ENCODE measurements around the gene RNU1-3. TPM values are rescaled to one million over a fixed set of nuclear protein-coding genes. Genes with fewer than 3 reads are reported as not detected.

The RNU1-3 gene
- total and polyA plus RNA-seq, 2 of the 8 experiments (the other 6 are each of a cell fraction or from before 2014, with no cell fraction given) = 145 to 1,303 TPM

DNA sequence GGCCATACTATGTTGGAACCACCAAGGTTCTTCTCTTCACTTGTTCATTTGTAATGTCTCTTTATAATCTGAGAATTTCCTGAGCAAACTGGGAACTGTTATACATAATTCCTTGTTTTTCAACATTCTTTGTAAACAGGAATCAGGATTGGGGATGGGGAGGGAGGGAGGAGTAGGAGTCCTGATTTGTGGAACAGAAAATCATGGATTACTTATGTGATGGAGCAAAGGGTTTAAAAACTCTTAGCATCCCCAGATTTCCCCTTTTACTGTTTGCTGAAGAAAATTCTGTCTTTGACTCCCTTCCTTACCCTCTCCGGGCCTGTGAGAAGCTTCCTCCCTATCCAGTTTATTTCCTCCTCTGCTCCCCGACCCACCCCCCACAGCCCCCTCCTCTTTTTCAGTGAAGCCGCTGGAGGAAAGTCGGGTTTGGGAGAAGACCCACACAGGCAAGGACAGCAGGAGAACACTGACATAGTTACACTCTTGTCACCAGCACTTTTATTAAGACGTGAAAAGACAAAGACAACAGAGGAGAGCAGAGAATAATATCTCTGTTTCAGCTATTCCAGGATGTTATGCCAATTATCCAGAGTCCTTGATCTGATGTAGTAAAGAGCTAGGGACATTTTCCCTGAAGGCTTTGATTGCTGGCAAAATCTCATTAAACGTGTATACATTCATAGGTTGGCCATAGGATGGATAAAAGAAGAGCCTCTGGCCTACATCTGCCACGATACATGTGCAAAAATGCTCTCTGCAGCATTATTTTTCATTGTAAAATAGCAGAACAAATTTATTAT, 48.8 kb downstream of the RNU1-3 start:
- CTCF ChIA-PET (ENCODE audit: partially characterized antibody) = interaction anchor here (0.8 to 20.3 kb wide), 8 partner anchors 9 to 349 kb away, joined by 3 to 611 read pairs (median 12); no protein-coding TSS in a partner anchor
- H3K4ac ChIP-seq (replicated peaks; ENCODE audit: insufficient read length, low read depth, low read length) = no peak overlapping the region
- DNase-seq (ENCODE audit: low read depth in 1 of 2, low spot score in 2 of 2) = peak in 1 of 2 experiments; percentile 35

More for the DNA sequence above, 48.8 kb downstream of the RNU1-3 start:
- H3K4me2 ChIP-seq (ENCODE audit: insufficient read depth in 1 of 2, low read depth in 2 of 2, low read length in 2 of 2) = no peak overlapping the region
- H3K36me3 ChIP-seq (ENCODE audit: control insufficient read depth in 2 of 4, insufficient read depth in 4 of 4, low read length in 3 of 4) = 0 out of 8 replicates have a peak, but pooled peaks cover 0 to under 1% (median 0%) of the 10 kb centered on the region in 4 experiments
- no peak overlapping the region for H3K27ac ChIP-seq (ENCODE audit: low read depth, low read length)
- H2BK5ac ChIP-seq (ENCODE audit: low read depth, low read length) = no peak overlapping the region
- H3K23me2 ChIP-seq (ENCODE audit: low read depth, low read length) = peaks cover 6% of the 10 kb centered on the region; the same call in 1 of the 2 replicates
- no peak for TF ChIP-seq GTF2F1 (IDR thresholded peaks at IDR 0.05; ENCODE audit: borderline replicate concordance, low read depth, low read length)
- TF ChIP-seq CEBPB (IDR thresholded peaks at IDR 0.05; ENCODE audit: low read depth, low read length) = no peak
- TF ChIP-seq ASH2L (IDR thresholded peaks at IDR 0.05; ENCODE audit: low read length) = no peak
- no peak for TF ChIP-seq POU5F1 (IDR thresholded peaks at IDR 0.05; ENCODE audit: low read depth, low read length)
- no peak for TF ChIP-seq CBX8 (IDR thresholded peaks at IDR 0.05; ENCODE audit: borderline replicate concordance, low read depth, low read length)
- no peak for TF ChIP-seq BRCA1 (IDR thresholded peaks at IDR 0.05; ENCODE audit: low read depth, low read length)
- TF ChIP-seq, protein P1, sequence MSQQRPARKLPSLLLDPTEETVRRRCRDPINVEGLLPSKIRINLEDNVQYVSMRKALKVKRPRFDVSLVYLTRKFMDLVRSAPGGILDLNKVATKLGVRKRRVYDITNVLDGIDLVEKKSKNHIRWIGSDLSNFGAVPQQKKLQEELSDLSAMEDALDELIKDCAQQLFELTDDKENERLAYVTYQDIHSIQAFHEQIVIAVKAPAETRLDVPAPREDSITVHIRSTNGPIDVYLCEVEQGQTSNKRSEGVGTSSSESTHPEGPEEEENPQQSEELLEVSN (IDR thresholded peaks at IDR 0.05) = no peak
- TF ChIP-seq, protein P2, sequence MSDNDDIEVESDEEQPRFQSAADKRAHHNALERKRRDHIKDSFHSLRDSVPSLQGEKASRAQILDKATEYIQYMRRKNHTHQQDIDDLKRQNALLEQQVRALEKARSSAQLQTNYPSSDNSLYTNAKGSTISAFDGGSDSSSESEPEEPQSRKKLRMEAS (IDR thresholded peaks at IDR 0.05) = no peak
- peaks cover 6 to 17% (median 14%) of the 10 kb centered on the region in 4 experiments for H3K27me3 ChIP-seq (replicated peaks in 1 of 4; ENCODE audit: control insufficient read depth in 3 of 4, extremely low read depth in 1 of 4, insufficient read depth in 3 of 4, low read length in 3 of 4)
- no peak overlapping the region for H3K23ac ChIP-seq (ENCODE audit: insufficient read length)
- WGBS, 2 experiments (ENCODE audit: extremely low coverage in 1 of 2, insufficient coverage in 1 of 2, insufficient read length in 1 of 2, insufficient replicate concordance in 2 of 2, low coverage in 1 of 2, low lambda C conversion rate in 2 of 2, missing lambda C conversion rate in 1 of 2) = 84% methylated on average over 7 of the region's 7 CpGs; no CpG with 5 or more reads in 1 of the 2 experiments
- no peak for FAIRE-seq
- H4K20me1 ChIP-seq (replicated peaks in 1 of 2; ENCODE audit: control insufficient read depth in 1 of 2, insufficient read depth in 2 of 2, low read length in 2 of 2) = no peaks in the 10 kb centered on the region
- no peak overlapping the region for H4K8ac ChIP-seq (ENCODE audit: extremely low read depth, insufficient read depth, low read length)
- H3K79me2 ChIP-seq (ENCODE audit: control insufficient read depth in 1 of 2, insufficient read depth in 2 of 2, low read length in 2 of 2) = no peaks in the 10 kb centered on the region
- POLR2A ChIA-PET (ENCODE audit: partially characterized antibody) = interaction anchor here (1.4 to 2.7 kb wide), 2 partner anchors 9 to 334 kb away, joined by 8 to 12 read pairs; no protein-coding TSS in a partner anchor
- no peaks in the 10 kb centered on the region for H3K79me1 ChIP-seq (ENCODE audit: low read depth, low read length)
- no peak overlapping the region for H2AFZ ChIP-seq (ENCODE audit: low read length)
- no peak overlapping the region for H3K18ac ChIP-seq (ENCODE audit: extremely low read depth, low read length)
- H3K4me3 ChIP-seq (ENCODE audit: extremely low read depth in 1 of 4, insufficient read depth in 2 of 4, low read depth in 3 of 4, low read length in 4 of 4) = no peak overlapping the region
- peaks cover 0 to 3% (median 1%) of the 10 kb centered on the region in 4 experiments; a peak in 3 of 7 replicates for H3K4me1 ChIP-seq (replicated peaks in 1 of 4; ENCODE audit: control insufficient read depth in 3 of 4, insufficient read depth in 4 of 4, low read length in 3 of 4)
- no peak overlapping the region for H3K9ac ChIP-seq (replicated peaks in 1 of 4; ENCODE audit: extremely low read depth in 1 of 4, low read depth in 3 of 4, low read length in 3 of 4)
- H2BK12ac ChIP-seq (ENCODE audit: low read depth, low read length) = no peak overlapping the region
- no peak overlapping the region for H3K14ac ChIP-seq (ENCODE audit: insufficient read length)
- H2BK120ac ChIP-seq (replicated peaks; ENCODE audit: low read depth, low read length) = no peak overlapping the region
- no peak overlapping the region for H2BK15ac ChIP-seq (ENCODE audit: low read length)
- H3K56ac ChIP-seq (replicated peaks; ENCODE audit: insufficient read length, low read depth, low read length) = no peak overlapping the region
- H4K5ac ChIP-seq (ENCODE audit: insufficient read length, low read depth, low read length) = no peak overlapping the region
- H3K9me3 ChIP-seq (ENCODE audit: insufficient read depth in 2 of 2, low read depth in 1 of 2, low read length in 1 of 2) = no peaks in the 10 kb centered on the region
- H2AK5ac ChIP-seq (ENCODE audit: low read depth, low read length) = no peak overlapping the region
- no peak overlapping the region for H2BK20ac ChIP-seq (ENCODE audit: low read length)
- no peak overlapping the region for H4K91ac ChIP-seq (replicated peaks; ENCODE audit: insufficient read length, low read length)

Data from H1 (cell line).